Loucy (cell line): ENCODE data around the gene GNAO1.

Experiments
- H2AFZ ChIP-seq: fragments of 200-600 bp; sonication (generic); 2 replicates; pipeline ENCODE4 v1.6.0; 2016; ENCODE audit warnings: antibody characterized with exemption, mild to moderate bottlenecking, low read length, moderate library complexity
- H3F3A ChIP-seq: fragments of 200-600 bp; 2 replicates; pipeline ENCODE4 v1.6.0; 2016; ENCODE audit warnings: antibody characterized with exemption, low read depth, mild to moderate bottlenecking
- H3K27me3 ChIP-seq: fragments of 200-600 bp; sonication (generic); 2 replicates; pipeline ENCODE4 v1.6.1; 2014; ENCODE audit warnings: low read length, mild to moderate bottlenecking; ENCODE audit not compliant: insufficient read depth, poor library complexity, severe bottlenecking
- H3K36me3 ChIP-seq: fragments of 200-600 bp; sonication (generic); 2 replicates; pipeline ENCODE4 v1.6.1; 2016; ENCODE audit warnings: low read length; ENCODE audit not compliant: insufficient read depth
- H3K4me1 ChIP-seq: fragments of 200-600 bp; sonication (generic); 2 replicates; pipeline ENCODE4 v1.5.1; 2014; ENCODE audit warnings: low read length, mild to moderate bottlenecking; ENCODE audit not compliant: insufficient read depth, poor library complexity, severe bottlenecking
- H3K4me2 ChIP-seq: fragments of 200-600 bp; sonication (generic); 2 replicates; pipeline ENCODE4 v1.6.0; 2014; ENCODE audit warnings: antibody characterized with exemption, low read length, low read depth, mild to moderate bottlenecking; ENCODE audit not compliant: poor library complexity, severe bottlenecking
- H3K4me3 ChIP-seq: fragments of 200-600 bp; sonication (generic); 2 replicates; pipeline ENCODE4 v1.5.1; 2014; ENCODE audit warnings: low read length, mild to moderate bottlenecking, mixed read lengths; ENCODE audit not compliant: poor library complexity, severe bottlenecking
- H3K79me2 ChIP-seq: fragments of 200-600 bp; sonication (generic); 2 replicates; pipeline ENCODE4 v1.6.1; 2014; ENCODE audit warnings: low read length; ENCODE audit not compliant: insufficient read depth
- H3K9ac ChIP-seq: fragments of 200-600 bp; sonication (generic); 2 replicates; pipeline ENCODE4 v1.6.0; 2014; ENCODE audit warnings: mild to moderate bottlenecking, low read depth, low read length, moderate library complexity; ENCODE audit not compliant: poor library complexity, severe bottlenecking
- H3K9me2 ChIP-seq: fragments of 200-600 bp; sonication (generic); replicated peaks from 2 replicates; pipeline ENCODE4 v1.6.1; 2016; ENCODE audit warnings: low read depth, low read length, mixed read lengths
- H3K9me3 ChIP-seq: fragments of 200-600 bp; sonication (generic); 2 replicates; pipeline ENCODE4 v1.6.1; 2014; ENCODE audit warnings: mild to moderate bottlenecking, antibody characterized with exemption, low read length, low read depth; ENCODE audit not compliant: insufficient read depth
- H4K20me1 ChIP-seq: fragments of 200-600 bp; sonication (generic); 2 replicates; pipeline ENCODE4 v1.6.0; 2014; ENCODE audit warnings: antibody characterized with exemption, low read length, mild to moderate bottlenecking; ENCODE audit not compliant: insufficient read depth, poor library complexity, severe bottlenecking
- EZH2phosphoT487 ChIP-seq: fragments of 200-600 bp; IDR thresholded peaks from 2 replicates; pipeline ENCODE4 v1.6.1; 2018; ENCODE audit warnings: antibody characterized with exemption, mild to moderate bottlenecking, moderate library complexity, borderline replicate concordance
- TF ChIP-seq, protein P1 (sequence below): fragments of 200-600 bp; sonication (generic); conservative IDR thresholded peaks from 2 replicates; pipeline ENCODE4 v1.5.1; 2014; ENCODE audit warnings: mild to moderate bottlenecking, antibody characterized with exemption, low read length

The GNAO1 gene

DNA sequence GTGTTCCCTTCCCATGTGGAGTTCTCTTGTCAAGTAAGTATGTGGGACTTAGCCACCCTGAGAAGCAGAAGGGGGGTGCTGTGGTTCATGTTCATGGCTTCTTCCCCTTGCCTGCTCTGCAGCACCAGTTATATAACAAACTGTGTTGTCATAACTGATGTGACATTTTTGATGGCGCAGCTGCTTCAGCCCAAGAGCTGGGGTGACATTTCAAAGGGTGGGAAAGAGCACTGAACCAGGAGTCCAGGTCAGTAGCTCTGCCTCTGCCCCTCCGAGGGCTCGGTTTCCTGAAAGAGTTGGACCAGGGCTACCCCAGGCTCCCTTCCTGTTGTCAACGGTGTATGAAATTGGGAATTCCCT, 7.4 kb downstream of the GNAO1 start:
- TF ChIP-seq EZH2phosphoT487, result no peak
- TF ChIP-seq, protein P1, sequence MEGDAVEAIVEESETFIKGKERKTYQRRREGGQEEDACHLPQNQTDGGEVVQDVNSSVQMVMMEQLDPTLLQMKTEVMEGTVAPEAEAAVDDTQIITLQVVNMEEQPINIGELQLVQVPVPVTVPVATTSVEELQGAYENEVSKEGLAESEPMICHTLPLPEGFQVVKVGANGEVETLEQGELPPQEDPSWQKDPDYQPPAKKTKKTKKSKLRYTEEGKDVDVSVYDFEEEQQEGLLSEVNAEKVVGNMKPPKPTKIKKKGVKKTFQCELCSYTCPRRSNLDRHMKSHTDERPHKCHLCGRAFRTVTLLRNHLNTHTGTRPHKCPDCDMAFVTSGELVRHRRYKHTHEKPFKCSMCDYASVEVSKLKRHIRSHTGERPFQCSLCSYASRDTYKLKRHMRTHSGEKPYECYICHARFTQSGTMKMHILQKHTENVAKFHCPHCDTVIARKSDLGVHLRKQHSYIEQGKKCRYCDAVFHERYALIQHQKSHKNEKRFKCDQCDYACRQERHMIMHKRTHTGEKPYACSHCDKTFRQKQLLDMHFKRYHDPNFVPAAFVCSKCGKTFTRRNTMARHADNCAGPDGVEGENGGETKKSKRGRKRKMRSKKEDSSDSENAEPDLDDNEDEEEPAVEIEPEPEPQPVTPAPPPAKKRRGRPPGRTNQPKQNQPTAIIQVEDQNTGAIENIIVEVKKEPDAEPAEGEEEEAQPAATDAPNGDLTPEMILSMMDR, result no peak
- no peaks in the 10 kb centered on the region for H3K79me2 ChIP-seq
- H3K9ac ChIP-seq, result no peak overlapping the region
- no peaks in the 10 kb centered on the region for H3K9me3 ChIP-seq
- no peak overlapping the region for H3K4me3 ChIP-seq
- H2AFZ ChIP-seq, result no peak overlapping the region
- H3K36me3 ChIP-seq, result no peaks in the 10 kb centered on the region
- H3K4me1 ChIP-seq, result peaks cover 13% of the 10 kb centered on the region
- H4K20me1 ChIP-seq, result no peaks in the 10 kb centered on the region
- H3K4me2 ChIP-seq, result no peak overlapping the region
- no peaks in the 10 kb centered on the region for H3F3A ChIP-seq
- no peaks in the 10 kb centered on the region for H3K9me2 ChIP-seq
- no peaks in the 10 kb centered on the region for H3K27me3 ChIP-seq

DNA sequence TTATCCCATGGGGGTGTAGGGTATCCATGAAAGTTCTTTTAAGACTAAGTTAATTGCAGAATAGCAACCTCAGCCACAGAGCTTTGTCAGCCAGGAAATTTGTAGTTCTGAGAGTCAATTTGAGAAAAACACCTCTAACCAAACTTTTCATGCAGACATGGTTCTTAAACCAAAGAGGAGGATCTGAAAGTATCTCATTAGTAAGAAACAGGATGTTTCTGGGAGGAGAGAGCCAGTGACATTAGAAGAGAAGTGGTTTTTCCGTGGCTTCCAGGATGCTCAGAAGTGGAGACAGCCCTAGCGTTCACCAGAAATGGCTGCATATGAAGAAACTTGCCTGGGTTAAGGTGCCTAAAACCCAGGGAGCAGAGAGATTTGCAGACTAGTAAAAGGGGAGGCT, 7.9 kb downstream of the GNAO1 start:
- Histone ChIP-seq H3K36me3 (no peaks in the 10 kb centered on the region), H3K9ac (no peak overlapping the region), H2AFZ (no peak overlapping the region), H3K4me1 (peaks cover 13% of the 10 kb centered on the region), H4K20me1 (no peaks in the 10 kb centered on the region), H3K79me2 (no peaks in the 10 kb centered on the region), H3F3A (no peaks in the 10 kb centered on the region), H3K4me3 (no peak overlapping the region), H3K4me2 (no peak overlapping the region), H3K27me3 (no peaks in the 10 kb centered on the region), H3K9me2 (no peaks in the 10 kb centered on the region), H3K9me3 (no peaks in the 10 kb centered on the region)
- TF ChIP-seq, protein P1, result no peak
- TF ChIP-seq EZH2phosphoT487, result no peak

GRCh38 chr16:56201030-56201429, 9.7 kb downstream of the GNAO1 start:
- H3K36me3 ChIP-seq, result no peaks in the 10 kb centered on the region

More at GRCh38 chr16:56201030-56201429, 9.7 kb downstream of the GNAO1 start:
- Histone ChIP-seq H3K79me2 (no peaks in the 10 kb centered on the region), H4K20me1 (no peaks in the 10 kb centered on the region), H3K9me2 (no peaks in the 10 kb centered on the region), H2AFZ (no peak overlapping the region), H3K9me3 (no peaks in the 10 kb centered on the region), H3K9ac (no peak overlapping the region), H3K4me1 (peaks cover 13% of the 10 kb centered on the region), H3K27me3 (no peaks in the 10 kb centered on the region), H3K4me3 (no peak overlapping the region), H3K4me2 (no peak overlapping the region), H3F3A (no peaks in the 10 kb centered on the region)
- TF ChIP-seq EZH2phosphoT487, result no peak
- TF ChIP-seq, protein P1, result no peak
